HG03565 (cell line): ENCODE measurements around the gene ENDOG.

Experiments
- ATAC-seq: cut with Tn5 transposase; IDR thresholded peaks from one replicate; pipeline ENCODE4 v1.9.1; 2021; ENCODE audit warnings: mild to moderate bottlenecking, moderate library complexity; ENCODE audit not compliant: unreplicated experiment

ENDOG gene

GRCh38 chr9:128798896-128799295, 19.4 kb upstream of the ENDOG start:
- ATAC-seq = no peak

DNA sequence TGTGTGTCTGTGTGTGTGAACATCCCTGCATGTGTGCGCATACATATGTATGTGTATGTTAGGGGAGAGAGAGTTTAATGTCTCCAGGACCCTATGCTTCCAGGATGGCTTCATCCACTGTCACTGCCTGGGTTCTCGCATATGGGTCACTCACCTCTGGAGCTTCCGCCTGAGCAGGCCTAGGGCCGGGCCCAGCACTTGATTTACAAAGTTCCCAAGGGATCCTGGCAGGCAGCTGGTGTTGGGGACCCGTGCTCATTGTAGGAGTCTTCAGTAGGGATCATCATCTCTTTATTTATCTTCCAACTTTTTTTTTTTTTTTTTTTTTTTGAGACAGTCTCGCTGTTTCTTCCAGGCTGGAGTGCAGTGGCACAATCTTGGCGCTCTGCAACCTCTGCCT, 18.2 kb upstream of the ENDOG start:
- ATAC-seq = no peak

- no peak for ATAC-seq
These were observed 15.8 kb upstream of the ENDOG start for GRCh38 chr9:128802482-128802881.

- no peak for ATAC-seq
These were observed 12.6 kb upstream of the ENDOG start for GRCh38 chr9:128805661-128806060.

- ATAC-seq = no peak
These were observed 10.5 kb upstream of the ENDOG start for GRCh38 chr9:128807827-128808226.

DNA sequence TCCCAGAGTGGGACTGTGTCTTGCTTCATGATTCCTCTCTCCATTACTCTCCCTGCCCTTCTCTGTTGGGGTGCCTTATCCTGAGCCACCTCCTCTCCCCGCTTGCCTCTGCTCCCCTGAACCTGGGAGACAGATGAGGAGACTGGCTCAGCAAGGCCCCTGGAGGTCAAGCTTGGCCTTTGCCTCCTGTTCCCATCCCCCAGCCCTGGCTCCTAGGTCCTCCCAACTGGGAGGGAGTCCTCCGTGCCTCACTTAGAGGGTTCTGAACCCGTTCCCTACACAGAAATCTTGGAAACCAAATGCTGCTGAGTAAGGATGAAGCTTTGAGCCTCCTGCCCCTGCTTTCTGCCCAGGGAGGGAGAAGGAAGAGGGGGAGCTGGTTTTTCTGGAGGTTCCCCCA, 9.8 kb upstream of the ENDOG start:
- ATAC-seq = no peak

- no peak for ATAC-seq
These were observed 9.2 kb upstream of the ENDOG start for GRCh38 chr9:128809036-128809599.

DNA sequence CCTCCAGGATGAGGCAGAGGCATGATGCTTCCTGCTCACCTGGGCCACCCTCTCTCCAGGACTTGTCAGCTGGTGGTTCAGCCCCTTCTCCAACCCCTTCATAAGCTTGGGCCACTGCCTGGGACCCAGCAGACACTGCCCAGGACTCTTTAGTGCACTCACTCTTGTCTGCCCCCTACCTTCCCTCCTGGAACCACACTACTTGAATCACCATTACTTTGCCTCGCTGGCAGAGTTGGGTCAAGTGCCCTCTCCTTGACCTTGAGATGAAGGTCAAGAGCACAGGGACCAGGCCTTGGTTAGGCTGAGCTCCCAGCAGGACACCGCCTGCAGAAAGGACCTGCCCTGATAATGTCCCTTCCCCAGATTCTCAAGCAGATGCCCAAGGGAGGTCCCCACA, 8.5 kb upstream of the ENDOG start:
- ATAC-seq = no peak

- no peak for ATAC-seq
These were observed 7.4 kb upstream of the ENDOG start for GRCh38 chr9:128810873-128811272.

GRCh38 chr9:128818839-128819715, 777 bp downstream of the ENDOG start:
- peak; percentile 19 for ATAC-seq

GRCh38 chr9:128819716-128820664, 1.7 kb downstream of the ENDOG start:
- ATAC-seq = no peak

GRCh38 chr9:128820665-128821583, 2.6 kb downstream of the ENDOG start:
- no peak for ATAC-seq

DNA sequence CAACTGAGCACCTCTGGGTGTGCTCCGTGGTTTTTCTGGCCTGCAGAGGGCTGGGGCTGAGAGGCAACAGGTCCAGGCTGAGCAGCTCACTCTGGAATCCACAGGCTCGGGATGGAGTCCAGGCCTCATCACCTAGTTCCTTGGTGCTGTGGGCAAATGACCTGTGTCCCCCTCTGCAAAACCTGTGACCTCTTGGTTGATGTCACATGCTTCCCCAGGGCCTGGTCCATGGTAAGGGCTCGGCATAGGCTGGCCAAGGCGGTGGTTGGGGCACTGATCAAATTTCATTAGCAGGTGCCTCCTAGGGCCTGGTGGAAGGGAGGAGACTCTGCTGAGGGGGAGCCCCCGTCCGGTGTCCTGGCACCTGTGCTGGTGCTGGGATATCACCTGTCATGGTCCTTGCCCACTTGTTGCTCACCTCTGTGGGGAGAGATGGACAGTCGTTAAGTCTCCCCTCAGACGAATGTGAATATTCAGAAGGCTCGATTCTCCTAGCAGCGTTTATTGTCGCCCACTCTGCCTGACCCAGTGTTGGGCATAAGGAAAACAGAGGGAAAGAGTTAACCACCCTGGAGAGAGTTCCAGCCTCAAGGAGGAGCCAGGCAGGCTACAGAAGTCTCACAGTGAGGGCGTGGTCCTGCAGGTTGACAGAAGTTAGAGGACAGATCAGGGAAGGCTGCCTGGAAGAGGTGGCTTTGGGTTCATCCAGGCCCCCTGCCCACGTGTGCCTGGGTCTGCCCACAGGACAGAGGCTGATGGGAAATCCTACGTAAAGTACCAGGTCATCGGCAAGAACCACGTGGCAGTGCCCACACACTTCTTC, 3.5 kb downstream of the ENDOG start:
- no peak for ATAC-seq

GRCh38 chr9:128822407-128823042, 4.2 kb downstream of the ENDOG start:
- ATAC-seq = no peak

GRCh38 chr9:128823362-128823902, 5.1 kb downstream of the ENDOG start:
- ATAC-seq = no peak

- no peak for ATAC-seq
These were observed 5.7 kb downstream of the ENDOG start for GRCh38 chr9:128823903-128824406.

GRCh38 chr9:128824911-128825310, 6.6 kb downstream of the ENDOG start:
- no peak for ATAC-seq

- no peak for ATAC-seq
These were observed 7.8 kb downstream of the ENDOG start for GRCh38 chr9:128825923-128826700.
